Panc1 (cell line): ENCODE data around the gene SLC16A3. TPM values are rescaled to one million over a fixed set of nuclear protein-coding genes. Genes with fewer than 3 reads are reported as not detected.

ENCODE experiments used
- ATAC-seq: fragments of 200-7000 bp; cut with Tn5 transposase; 2 replicates; pipeline ENCODE4 v1.9.1; 2020; ENCODE audit warnings: mild to moderate bottlenecking, moderate library complexity
- BruUV-seq: library from RNA; stranded (reverse); fragments of 400-500 nt; replicated peaks from 2 replicates; lab custom pipeline; 2021; lab: Mats Ljungman, UMichigan
- CTCF ChIA-PET: fragments of 300-600 bp; sonication (Branson Sonifier 250); formaldehyde crosslinking; loops from one replicate; lab custom pipeline; 2022; ENCODE audit warnings: antibody characterized with exemption; lab: Charles Lee
- POLR2A ChIA-PET: fragments of 300-600 bp; sonication (Branson Sonifier 250); formaldehyde crosslinking; loops from one replicate; lab custom pipeline; 2022; ENCODE audit warnings: antibody characterized with exemption; lab: Charles Lee
- DNase-seq: peaks from one replicate; pipeline ENCODE4 v3.0.0-alpha.2; 2010; ENCODE audit warnings: low read depth, low spot score
- H3K27ac ChIP-seq: 2 replicates; pipeline ENCODE4 v1.5.1; 2011; ENCODE audit warnings: mild to moderate bottlenecking, low read length, inconsistent platforms
- H3K27me3 ChIP-seq: fragments of 200-500 bp; sonication (Bioruptor generic); 2 replicates; pipeline ENCODE4 v1.6.0; 2014; ENCODE audit warnings: low read length, inconsistent platforms; ENCODE audit not compliant: control insufficient read depth, insufficient read depth
- H3K36me3 ChIP-seq: fragments of 200-500 bp; sonication (Bioruptor generic); 2 replicates; pipeline ENCODE4 v1.5.1; 2014; ENCODE audit warnings: inconsistent platforms, mild to moderate bottlenecking, low read length, moderate library complexity; ENCODE audit not compliant: control insufficient read depth, insufficient read depth
- H3K4me1 ChIP-seq: 2 replicates; pipeline ENCODE4 v1.5.1; 2011; ENCODE audit warnings: inconsistent platforms, mild to moderate bottlenecking, low read length, moderate library complexity; ENCODE audit not compliant: control insufficient read depth, insufficient read depth
- H3K4me3 ChIP-seq, 2 experiments: 2 replicates each; pipeline ENCODE4 v1.5.1; 2011 to 2012; ENCODE audit warnings: low read depth in 2 of 2, low read length in 2 of 2, mild to moderate bottlenecking in 2 of 2, inconsistent platforms in 1 of 2, moderate library complexity in 1 of 2
- H3K9me3 ChIP-seq: fragments of 200-500 bp; sonication (Bioruptor generic); 2 replicates; pipeline ENCODE4 v1.5.1; 2014; ENCODE audit warnings: low read depth, mild to moderate bottlenecking, inconsistent platforms, low read length, moderate library complexity; ENCODE audit not compliant: control insufficient read depth, insufficient read depth
- POLR2AphosphoS5 ChIP-seq: IDR thresholded peaks from 2 replicates; pipeline ENCODE4 v1.6.1; 2012; ENCODE audit warnings: mild to moderate bottlenecking, low read depth, low read length, moderate library complexity
- SIN3A ChIP-seq: IDR thresholded peaks from 2 replicates; pipeline ENCODE4 v1.6.1; 2012; ENCODE audit warnings: low read depth, mild to moderate bottlenecking, low read length, moderate library complexity, borderline replicate concordance; ENCODE audit not compliant: insufficient read depth
- TCF7L2 ChIP-seq: IDR thresholded peaks from 2 replicates; pipeline ENCODE4 v1.6.1; 2011; ENCODE audit warnings: mild to moderate bottlenecking, low read depth, low read length, inconsistent platforms
- in situ Hi-C: cut with HindIII; loops from 2 replicates; pipeline ENCODE4 v1.10.0; 2016; ENCODE audit warnings: low sequenced_read_pairs, low pct_unique_long_range_greater_than_20kb
- intact Hi-C: fragments of 100-400 bp; cut with micrococcal nuclease; formaldehyde crosslinking; loops from one replicate; pipeline ENCODE4 v1.10.0; 2022; ENCODE audit not compliant: unreplicated experiment
- total RNA-seq: library from RNA; stranded (reverse); gene quantifications from one replicate; pipeline ENCODE4 v1.2.1, GENCODE V29; 2021; ENCODE audit not compliant: unreplicated experiment
- TF ChIP-seq, protein P1 (sequence below): fragments of 450-650 bp; IDR thresholded peaks from 2 replicates; pipeline ENCODE4 v1.5.1; 2017; ENCODE audit warnings: mild to moderate bottlenecking
- TF ChIP-seq, protein P2 (sequence below), 2 experiments: IDR thresholded peaks; 2 replicates each; pipeline ENCODE4 v1.6.1; 2011 to 2012; ENCODE audit warnings: low read depth in 2 of 2, control low read depth in 1 of 2, low read length in 1 of 2, mild to moderate bottlenecking in 1 of 2, moderate library complexity in 1 of 2; ENCODE audit not compliant: insufficient read depth in 1 of 2

The SLC16A3 gene
- total RNA-seq, 1 experiment from 2014 or later = 581 TPM

DNA sequence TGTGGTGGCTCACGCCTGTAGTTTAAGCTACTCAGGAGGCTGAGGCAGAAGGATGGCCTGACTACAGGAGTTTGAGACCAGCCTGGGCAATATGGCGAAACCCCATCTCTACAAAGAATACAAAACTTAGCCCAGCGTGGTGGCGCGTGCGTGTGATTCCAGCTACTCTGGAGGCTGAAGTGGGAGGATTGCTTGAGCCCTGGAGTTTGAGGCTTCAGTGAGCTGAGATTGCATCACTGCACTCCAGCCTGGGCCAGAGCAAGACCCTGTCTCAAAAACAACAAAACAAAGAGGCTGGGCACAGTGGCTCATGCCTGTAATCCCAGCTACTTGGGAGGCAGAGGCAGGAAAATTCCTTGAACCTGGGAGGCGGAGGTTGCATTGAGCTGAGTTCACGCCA lies 51.7 kb downstream of the SLC16A3 start:
- H3K9me3 ChIP-seq = no peaks in the 10 kb centered on the region
- H3K27me3 ChIP-seq = no peaks in the 10 kb centered on the region
- H3K4me1 ChIP-seq = peaks cover 22% of the 10 kb centered on the region
- ATAC-seq = no peak
- POLR2A ChIA-PET = interaction anchor here (0.6 kb wide), 1 partner anchor 24 kb away, joined by 4 read pairs; no protein-coding TSS in a partner anchor
- intact Hi-C loops (no loop called here), in situ Hi-C loops (no loop called here)
- no peak overlapping the region for H3K4me3 ChIP-seq
- TF ChIP-seq SIN3A = no peak
- TF ChIP-seq POLR2AphosphoS5 = no peak
- TF ChIP-seq, protein P1, sequence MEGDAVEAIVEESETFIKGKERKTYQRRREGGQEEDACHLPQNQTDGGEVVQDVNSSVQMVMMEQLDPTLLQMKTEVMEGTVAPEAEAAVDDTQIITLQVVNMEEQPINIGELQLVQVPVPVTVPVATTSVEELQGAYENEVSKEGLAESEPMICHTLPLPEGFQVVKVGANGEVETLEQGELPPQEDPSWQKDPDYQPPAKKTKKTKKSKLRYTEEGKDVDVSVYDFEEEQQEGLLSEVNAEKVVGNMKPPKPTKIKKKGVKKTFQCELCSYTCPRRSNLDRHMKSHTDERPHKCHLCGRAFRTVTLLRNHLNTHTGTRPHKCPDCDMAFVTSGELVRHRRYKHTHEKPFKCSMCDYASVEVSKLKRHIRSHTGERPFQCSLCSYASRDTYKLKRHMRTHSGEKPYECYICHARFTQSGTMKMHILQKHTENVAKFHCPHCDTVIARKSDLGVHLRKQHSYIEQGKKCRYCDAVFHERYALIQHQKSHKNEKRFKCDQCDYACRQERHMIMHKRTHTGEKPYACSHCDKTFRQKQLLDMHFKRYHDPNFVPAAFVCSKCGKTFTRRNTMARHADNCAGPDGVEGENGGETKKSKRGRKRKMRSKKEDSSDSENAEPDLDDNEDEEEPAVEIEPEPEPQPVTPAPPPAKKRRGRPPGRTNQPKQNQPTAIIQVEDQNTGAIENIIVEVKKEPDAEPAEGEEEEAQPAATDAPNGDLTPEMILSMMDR = no peak
- TF ChIP-seq, protein P2, sequence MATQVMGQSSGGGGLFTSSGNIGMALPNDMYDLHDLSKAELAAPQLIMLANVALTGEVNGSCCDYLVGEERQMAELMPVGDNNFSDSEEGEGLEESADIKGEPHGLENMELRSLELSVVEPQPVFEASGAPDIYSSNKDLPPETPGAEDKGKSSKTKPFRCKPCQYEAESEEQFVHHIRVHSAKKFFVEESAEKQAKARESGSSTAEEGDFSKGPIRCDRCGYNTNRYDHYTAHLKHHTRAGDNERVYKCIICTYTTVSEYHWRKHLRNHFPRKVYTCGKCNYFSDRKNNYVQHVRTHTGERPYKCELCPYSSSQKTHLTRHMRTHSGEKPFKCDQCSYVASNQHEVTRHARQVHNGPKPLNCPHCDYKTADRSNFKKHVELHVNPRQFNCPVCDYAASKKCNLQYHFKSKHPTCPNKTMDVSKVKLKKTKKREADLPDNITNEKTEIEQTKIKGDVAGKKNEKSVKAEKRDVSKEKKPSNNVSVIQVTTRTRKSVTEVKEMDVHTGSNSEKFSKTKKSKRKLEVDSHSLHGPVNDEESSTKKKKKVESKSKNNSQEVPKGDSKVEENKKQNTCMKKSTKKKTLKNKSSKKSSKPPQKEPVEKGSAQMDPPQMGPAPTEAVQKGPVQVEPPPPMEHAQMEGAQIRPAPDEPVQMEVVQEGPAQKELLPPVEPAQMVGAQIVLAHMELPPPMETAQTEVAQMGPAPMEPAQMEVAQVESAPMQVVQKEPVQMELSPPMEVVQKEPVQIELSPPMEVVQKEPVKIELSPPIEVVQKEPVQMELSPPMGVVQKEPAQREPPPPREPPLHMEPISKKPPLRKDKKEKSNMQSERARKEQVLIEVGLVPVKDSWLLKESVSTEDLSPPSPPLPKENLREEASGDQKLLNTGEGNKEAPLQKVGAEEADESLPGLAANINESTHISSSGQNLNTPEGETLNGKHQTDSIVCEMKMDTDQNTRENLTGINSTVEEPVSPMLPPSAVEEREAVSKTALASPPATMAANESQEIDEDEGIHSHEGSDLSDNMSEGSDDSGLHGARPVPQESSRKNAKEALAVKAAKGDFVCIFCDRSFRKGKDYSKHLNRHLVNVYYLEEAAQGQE (IDR thresholded peaks at IDR 0.05; ENCODE audit: insufficient read depth in 1 of 2, low read depth in 2 of 2, low read length in 1 of 2) = no peak
- no peak for TF ChIP-seq TCF7L2
- no TSS peak for BruUV-seq
- no peak for DNase-seq
- H3K27ac ChIP-seq = no peak overlapping the region
- no peaks in the 10 kb centered on the region for H3K36me3 ChIP-seq
- CTCF ChIA-PET = interaction anchor here (0.6 kb wide), 1 partner anchor 26 kb away, joined by 7 read pairs; no protein-coding TSS in a partner anchor

DNA sequence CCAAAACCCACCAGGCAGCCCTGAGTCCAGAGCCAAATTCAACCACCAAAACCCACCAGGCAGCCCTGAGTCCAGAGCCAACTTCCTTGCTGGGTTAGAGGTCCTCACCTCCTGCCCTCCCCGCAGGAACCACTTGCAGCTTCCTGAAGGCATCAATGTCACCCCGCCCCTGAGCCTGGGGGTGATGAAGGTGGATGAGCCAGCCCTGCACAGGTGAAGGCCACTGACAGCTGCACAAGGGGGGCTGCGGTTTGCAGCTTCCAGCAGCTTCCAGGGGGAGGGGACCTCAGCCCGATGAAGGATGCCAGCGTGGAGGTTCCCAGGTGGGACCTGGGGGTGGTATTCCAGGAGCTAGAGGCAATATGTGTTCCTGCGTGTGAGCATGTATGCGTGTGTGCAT lies 52.2 kb downstream of the SLC16A3 start:
- intact Hi-C loops = no loop called here
- CTCF ChIA-PET = interaction anchor here (0.6 kb wide), 1 partner anchor 27 kb away, joined by 7 read pairs; no protein-coding TSS in a partner anchor
- no peak overlapping the region for H3K4me3 ChIP-seq
- H3K9me3 ChIP-seq = no peaks in the 10 kb centered on the region
- H3K4me1 ChIP-seq = peaks cover 22% of the 10 kb centered on the region
- POLR2A ChIA-PET = interaction anchor here (0.6 kb wide), 1 partner anchor 25 kb away, joined by 4 read pairs; no protein-coding TSS in a partner anchor
- in situ Hi-C loops = no loop called here
- H3K27ac ChIP-seq = no peak overlapping the region
- no peak for DNase-seq
- TF ChIP-seq, protein P1 = no peak
- TF ChIP-seq TCF7L2 = no peak
- TF ChIP-seq, protein P2 (IDR thresholded peaks at IDR 0.05; ENCODE audit: insufficient read depth in 1 of 2, low read depth in 2 of 2, low read length in 1 of 2) = no peak
- no peak for TF ChIP-seq POLR2AphosphoS5
- TF ChIP-seq SIN3A = no peak
- H3K27me3 ChIP-seq = no peaks in the 10 kb centered on the region
- no TSS peak for BruUV-seq
- H3K36me3 ChIP-seq = no peaks in the 10 kb centered on the region
- no peak for ATAC-seq
